ENCODE results near the gene GTF3C2.
"Not testable (repeated sequence)": the region's sequence is repeated elsewhere in the genome, so short reads cannot be mapped to it uniquely, and the experiment has no call there.

GTF3C2 gene

GRCh38 chr2:27300606-27301005 is 56.0 kb downstream of the GTF3C2 start:
- DNase-seq (ENCODE audit: low read depth in 2 of 2) = not testable (repeated sequence)

- DNase-seq (ENCODE audit: low read depth in 2 of 2) = no peak
Observed at GRCh38 chr2:27298391-27299080, 58.0 kb downstream of the GTF3C2 start.

DNA sequence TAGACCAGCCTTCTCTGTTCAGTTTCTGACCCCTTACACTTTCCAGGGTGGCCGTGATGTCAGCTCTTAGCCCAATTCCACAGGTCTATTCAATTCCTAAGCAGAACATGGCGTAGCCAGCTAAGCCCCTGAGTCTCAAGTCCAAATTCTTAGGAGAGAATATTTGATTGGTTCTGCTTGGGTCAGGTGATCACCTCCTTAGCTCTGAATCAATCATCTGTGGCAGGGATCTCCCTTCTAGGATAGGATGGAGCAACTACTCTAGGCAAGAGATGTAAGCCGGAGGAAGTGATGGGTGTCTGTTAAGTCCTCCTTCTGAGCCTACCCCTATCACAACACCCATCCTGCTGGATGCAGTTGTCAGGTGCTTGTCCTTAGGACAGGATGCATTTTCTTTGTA is 59.4 kb downstream of the GTF3C2 start:
- DNase-seq (ENCODE audit: low read depth in 2 of 2) = no peak

GRCh38 chr2:27296481-27296880 is 60.1 kb downstream of the GTF3C2 start:
- no peak for DNase-seq (ENCODE audit: low read depth in 2 of 2)

DNA sequence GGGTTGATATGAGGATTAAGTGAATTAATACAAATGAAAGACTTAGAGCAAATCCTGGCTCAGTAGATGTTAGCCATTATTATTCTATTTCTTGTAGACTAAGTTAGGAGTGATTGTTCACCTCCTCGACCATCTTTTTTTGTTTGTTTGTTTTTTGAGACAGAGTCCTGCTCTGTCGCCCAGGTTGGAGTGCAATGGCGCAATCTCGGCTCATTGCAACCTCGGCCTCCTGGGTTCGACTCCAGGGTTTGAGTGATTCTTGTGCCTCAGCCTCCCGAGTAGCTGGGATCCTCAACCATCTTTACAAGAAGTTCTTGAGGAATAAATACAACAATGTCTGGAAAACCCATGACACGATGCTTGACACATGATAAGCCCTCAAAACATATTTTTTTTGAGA is 61.6 kb downstream of the GTF3C2 start:
- no peak for DNase-seq (ENCODE audit: low read depth in 2 of 2)

DNA sequence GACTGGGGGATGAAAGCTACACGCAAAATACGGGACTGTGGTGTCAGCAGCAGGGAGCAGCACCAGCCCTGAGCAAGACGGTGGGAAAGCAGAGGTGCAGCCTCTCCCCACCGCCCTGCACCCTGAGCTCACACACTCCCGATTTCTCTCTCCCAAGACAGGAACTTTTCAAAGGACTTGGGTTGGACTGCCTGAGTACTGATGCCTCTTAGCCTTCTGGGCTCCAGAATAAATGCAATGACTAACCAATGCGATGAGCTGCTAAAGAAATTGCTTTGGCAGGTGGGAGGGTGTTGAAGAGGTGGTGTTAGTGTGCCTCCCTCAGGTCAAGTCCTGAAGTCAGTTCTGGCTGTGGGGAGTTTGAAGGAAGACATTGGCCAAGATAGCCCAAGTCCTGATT is 64.7 kb downstream of the GTF3C2 start:
- no peak for DNase-seq (ENCODE audit: low read depth in 2 of 2)

GRCh38 chr2:27290549-27290948 is 66.0 kb downstream of the GTF3C2 start:
- no peak for DNase-seq (ENCODE audit: low read depth in 2 of 2)

DNA sequence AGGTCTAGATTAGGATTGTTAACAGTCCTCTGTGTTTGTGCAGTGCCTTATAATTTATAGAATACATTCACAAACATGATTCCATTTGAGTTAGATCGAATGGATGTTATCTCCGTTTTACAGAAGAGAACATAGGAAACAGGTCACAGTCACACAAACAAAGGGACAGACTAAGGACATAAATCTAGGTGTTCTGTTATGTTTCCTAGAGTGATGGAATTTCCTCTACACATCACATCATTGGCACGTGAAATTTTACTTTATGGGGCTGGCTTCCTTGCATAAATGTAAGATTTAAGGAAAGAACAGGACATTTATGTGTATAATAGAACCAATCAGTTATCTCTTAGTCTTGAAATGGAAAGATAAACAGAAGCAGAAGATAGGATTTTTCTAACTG is 68.0 kb downstream of the GTF3C2 start:
- no peak for DNase-seq (ENCODE audit: low read depth in 2 of 2)

- DNase-seq (ENCODE audit: low read depth in 2 of 2) = no peak
Observed at GRCh38 chr2:27285481-27285880, 71.1 kb downstream of the GTF3C2 start.

DNA sequence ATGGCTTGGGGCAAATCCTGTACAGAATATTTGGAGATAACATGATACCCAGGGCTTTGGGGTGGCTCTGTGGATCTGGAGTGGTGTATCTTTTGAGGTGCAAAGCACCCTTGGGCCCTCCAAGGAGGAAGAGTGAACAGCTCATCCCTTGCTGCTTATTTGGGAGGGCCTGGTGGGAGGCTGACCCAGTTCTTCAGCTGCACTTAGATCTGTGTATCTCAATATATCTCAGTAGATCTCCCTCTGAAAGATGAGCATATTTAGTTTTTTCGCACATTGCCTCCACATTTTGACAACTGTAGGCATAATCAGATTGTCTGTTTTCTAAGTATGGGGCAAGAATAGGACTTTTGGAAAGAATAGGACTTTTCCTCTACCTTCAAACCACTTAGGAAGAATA is 71.6 kb downstream of the GTF3C2 start:
- no peak for DNase-seq (ENCODE audit: low read depth in 2 of 2)

DNA sequence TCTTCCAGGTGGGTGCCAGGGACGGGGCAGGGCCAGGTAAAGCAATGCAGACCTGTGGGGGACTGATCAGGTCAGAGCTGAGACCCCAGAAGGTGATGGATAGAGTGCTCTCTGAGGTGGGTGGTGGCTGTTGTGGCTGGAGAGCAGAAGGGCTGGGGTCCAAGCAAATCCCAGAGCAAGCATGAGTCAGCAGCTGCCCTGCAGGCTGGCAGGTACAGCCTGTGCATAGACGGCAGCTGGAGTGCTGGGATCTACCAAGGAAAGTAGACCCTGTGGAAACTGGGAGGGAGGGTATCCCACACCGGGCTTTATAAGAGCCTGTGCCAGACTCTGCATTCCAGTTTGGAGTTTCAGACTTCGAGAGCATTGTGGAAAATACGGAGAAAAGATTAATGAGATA is 73.7 kb downstream of the GTF3C2 start:
- DNase-seq (ENCODE audit: low read depth in 2 of 2) = no peak

DNA sequence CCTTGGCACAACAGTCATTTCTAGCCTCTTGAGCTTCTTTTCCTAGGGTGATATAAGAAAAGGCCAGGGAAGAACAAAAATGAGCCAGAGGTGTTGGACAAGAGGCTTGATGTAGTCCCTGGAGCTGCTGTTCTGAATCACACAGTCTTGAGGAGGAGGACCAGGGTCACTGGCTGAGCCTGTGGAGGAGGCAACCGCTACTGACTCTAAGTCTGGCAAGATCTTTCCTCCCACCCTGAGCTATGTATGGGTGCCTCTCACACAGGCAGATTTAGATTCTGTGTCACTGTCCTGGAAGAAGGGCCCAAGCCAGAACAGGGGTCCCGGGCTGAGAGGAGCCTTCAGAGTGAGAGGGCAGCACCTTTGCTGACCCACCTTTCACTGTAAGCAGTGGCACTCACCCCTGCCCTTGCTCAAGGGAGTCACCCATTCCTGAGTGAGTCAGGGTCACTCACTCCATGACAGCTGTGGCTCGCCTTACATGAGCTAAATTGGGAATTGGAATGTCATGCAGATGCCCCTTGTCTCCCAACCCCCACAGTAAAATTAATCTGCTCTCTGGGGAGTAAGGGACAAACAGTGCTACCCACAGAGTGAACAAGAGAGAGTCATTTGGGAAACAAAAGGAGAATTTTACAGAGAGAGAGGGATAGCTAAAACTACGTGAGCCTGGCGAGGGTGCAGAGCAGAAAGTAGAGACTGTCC is 74.6 kb downstream of the GTF3C2 start, which contains the start of gene TRIM54:
TRIM54 (plus strand) TSS at position 575 of the 705 bp plus-strand sequence. CDS start 303 bp downstream, outside the sequence.
- no peak for DNase-seq (ENCODE audit: low read depth in 2 of 2)

GRCh38 chr2:27281442-27281841 is 75.1 kb downstream of the GTF3C2 start:
- no peak for DNase-seq (ENCODE audit: low read depth in 2 of 2)

DNA sequence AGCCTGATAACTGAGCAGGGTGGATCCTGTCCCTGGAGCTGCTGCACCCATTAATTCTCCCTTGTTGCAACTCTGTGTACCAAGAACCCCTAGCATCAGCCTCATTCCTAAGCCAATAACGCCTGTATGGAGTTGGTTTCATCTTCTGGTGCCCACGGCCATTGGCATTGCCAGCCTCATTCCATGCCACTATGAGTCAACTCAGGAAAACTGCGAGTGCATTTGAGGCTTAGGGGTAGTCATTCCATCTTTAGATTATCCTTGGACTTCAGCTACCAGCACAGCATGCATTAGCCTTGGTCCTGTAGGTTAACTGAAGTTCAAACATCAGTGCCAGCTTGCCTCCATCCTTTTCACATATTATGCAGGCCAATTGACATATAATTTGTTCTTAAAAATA is 75.7 kb downstream of the GTF3C2 start:
- DNase-seq (ENCODE audit: low read depth in 2 of 2) = no peak

- no peak for DNase-seq (ENCODE audit: low read depth in 2 of 2)
Observed at GRCh38 chr2:27278010-27278409, 78.6 kb downstream of the GTF3C2 start.

Data from stimulated activated CD4-positive, alpha-beta T cell treated with anti-CD3 and anti-CD28 coated beads, Interleukin-1b, Interleukin-23, amount 100 ng/mL, for 1 hour (primary cell).